ENCODE results near the gene FN1.
A peak's percentile ranks its signal among the peaks of the same experiment; 100 is the strongest.

FN1 gene

GRCh38 chr2:215435870-215436704 is at the start of gene FN1:
Gene FN1, minus strand, starts transcription at chr2:215436068. Its CDS starts 266 bp downstream, at chr2:215435802.
- FAIRE-seq = no peak
- DNase-seq (ENCODE audit: insufficient read length, low spot score) = peak; percentile 35
- no peak for TF ChIP-seq CTCF (IDR thresholded peaks at IDR 0.05; ENCODE audit: insufficient read depth, missing control alignments)

DNA sequence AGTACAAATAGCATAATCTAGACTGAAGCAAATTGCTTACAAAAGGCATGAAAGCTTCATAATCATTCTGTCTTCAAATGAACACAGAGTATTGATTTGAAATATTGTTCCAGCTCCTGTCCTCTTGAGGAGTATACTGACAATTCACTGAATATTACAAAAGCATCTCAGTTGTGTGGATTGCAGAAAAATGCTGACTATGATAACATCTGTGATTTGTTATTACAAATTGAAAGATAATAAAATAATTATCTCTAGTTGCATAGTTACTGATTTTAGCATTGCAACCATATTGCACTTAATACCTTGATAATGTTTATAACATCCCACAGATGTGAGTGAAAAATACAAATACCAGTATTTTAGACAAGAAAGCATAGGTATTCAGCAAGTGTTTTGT is 49.2 kb upstream of the FN1 start:
- DNase-seq (ENCODE audit: insufficient read length, low spot score) (no peak), FAIRE-seq (no peak)
- no peak for TF ChIP-seq CTCF (IDR thresholded peaks at IDR 0.05; ENCODE audit: insufficient read depth, missing control alignments)

DNA sequence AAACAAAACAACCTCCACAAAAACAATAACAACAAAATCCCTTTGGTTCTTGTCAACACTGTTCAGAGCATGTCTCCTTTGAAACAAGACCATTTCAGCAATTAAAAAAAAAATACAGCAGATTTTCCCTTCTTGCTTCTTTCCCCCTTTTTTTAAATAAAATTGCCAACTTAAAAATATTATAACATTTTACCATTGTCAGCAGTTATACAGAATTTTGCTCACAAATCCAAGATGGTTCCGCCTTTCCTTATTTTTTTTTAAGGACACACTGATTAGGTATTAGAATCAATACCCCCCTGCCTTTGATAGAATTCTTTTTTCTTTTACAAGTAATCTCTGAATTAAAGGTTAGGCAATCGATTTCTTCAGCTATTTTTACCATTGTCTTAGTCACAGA is 48.7 kb upstream of the FN1 start:
- no peak for TF ChIP-seq CTCF (IDR thresholded peaks at IDR 0.05; ENCODE audit: insufficient read depth, missing control alignments)
- DNase-seq (ENCODE audit: insufficient read length, low spot score) (no peak), FAIRE-seq (no peak)

DNA sequence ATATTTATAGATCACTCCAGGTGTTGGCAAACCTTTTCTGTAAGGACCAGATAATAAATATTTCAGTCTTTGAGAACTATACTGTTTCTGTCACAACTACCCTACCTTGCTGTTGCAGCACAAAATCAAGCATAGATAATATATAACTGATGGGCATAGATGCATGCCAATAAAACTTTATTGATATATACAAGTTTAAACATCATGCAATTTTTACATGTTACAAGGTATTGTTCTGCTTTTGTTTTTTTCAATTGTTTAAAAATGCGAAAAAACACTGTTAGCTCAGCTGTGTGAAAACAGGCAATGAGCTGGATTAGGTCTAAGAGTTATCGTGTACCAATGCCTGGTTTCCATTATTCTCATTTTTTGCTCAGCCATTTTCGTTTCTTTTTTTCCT is 47.6 kb upstream of the FN1 start:
- no peak for TF ChIP-seq CTCF (IDR thresholded peaks at IDR 0.05; ENCODE audit: insufficient read depth, missing control alignments)
- no peak for DNase-seq (ENCODE audit: insufficient read length, low spot score)
- FAIRE-seq = no peak

- DNase-seq (ENCODE audit: insufficient read length, low spot score) (no peak), FAIRE-seq (no peak)
- no peak for TF ChIP-seq CTCF (IDR thresholded peaks at IDR 0.05; ENCODE audit: insufficient read depth, missing control alignments)
Measured at GRCh38 chr2:215479536-215480240, 43.8 kb upstream of the FN1 start.

DNA sequence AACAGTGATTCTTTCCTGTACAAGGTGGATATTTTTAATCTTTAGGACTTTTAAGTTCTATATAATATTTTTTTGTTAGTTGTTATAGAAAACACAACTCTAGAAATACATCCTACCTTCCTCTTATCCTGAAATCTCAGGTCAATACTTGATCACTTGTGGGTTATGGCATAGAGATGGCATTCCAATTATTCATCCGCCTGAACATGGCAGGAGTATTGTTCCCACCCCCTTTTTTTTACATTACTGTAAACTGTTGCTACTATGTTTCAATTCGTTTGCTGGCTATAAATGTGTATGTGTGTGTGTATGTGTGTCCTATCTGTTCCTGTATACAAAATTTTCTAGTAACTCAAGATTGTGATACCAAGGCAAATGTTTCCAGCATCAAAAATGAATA is 43.3 kb upstream of the FN1 start:
- DNase-seq (ENCODE audit: insufficient read length, low spot score) (no peak), FAIRE-seq (no peak)
- no peak for TF ChIP-seq CTCF (IDR thresholded peaks at IDR 0.05; ENCODE audit: insufficient read depth, missing control alignments)

- DNase-seq (ENCODE audit: insufficient read length, low spot score) = no peak
- FAIRE-seq = no peak
- no peak for TF ChIP-seq CTCF (IDR thresholded peaks at IDR 0.05; ENCODE audit: insufficient read depth, missing control alignments)
Measured at GRCh38 chr2:215476424-215476823, 40.6 kb upstream of the FN1 start.
